HG03196 (cell line): Measurements from ENCODE around the gene PAPPA.

Experiments used
- ATAC-seq: cut with Tn5 transposase; IDR thresholded peaks from one replicate; pipeline ENCODE4 v1.9.1; 2021; ENCODE audit not compliant: unreplicated experiment

Gene PAPPA

GRCh38 chr9:116409129-116409528 is 255.5 kb downstream of the PAPPA start:
- ATAC-seq, result no peak

- ATAC-seq, result no peak
Measured at GRCh38 chr9:116409638-116410037, 256.0 kb downstream of the PAPPA start.

GRCh38 chr9:116411506-116411905 is 257.9 kb downstream of the PAPPA start:
- ATAC-seq, result no peak

- ATAC-seq, result no peak
Measured at GRCh38 chr9:116414374-116414773, 260.8 kb downstream of the PAPPA start.

- ATAC-seq, result no peak
Measured at GRCh38 chr9:116416421-116416820, 262.8 kb downstream of the PAPPA start.

GRCh38 chr9:116417464-116417863 is 263.9 kb downstream of the PAPPA start:
- no peak for ATAC-seq

GRCh38 chr9:116419181-116419580 is 265.6 kb downstream of the PAPPA start:
- ATAC-seq, result no peak

- no peak for ATAC-seq
Measured at GRCh38 chr9:116420993-116421538, 267.5 kb downstream of the PAPPA start.

- no peak for ATAC-seq
Measured at GRCh38 chr9:116422119-116422979, 268.8 kb downstream of the PAPPA start.

GRCh38 chr9:116423149-116423548 is 269.6 kb downstream of the PAPPA start:
- no peak for ATAC-seq

- no peak for ATAC-seq
Measured at GRCh38 chr9:116425244-116425643, 271.7 kb downstream of the PAPPA start.

- no peak for ATAC-seq
Measured at GRCh38 chr9:116430849-116431248, 277.3 kb downstream of the PAPPA start.

GRCh38 chr9:116432051-116432450 is 278.5 kb downstream of the PAPPA start:
- ATAC-seq, result no peak

GRCh38 chr9:116434314-116434713 is 280.7 kb downstream of the PAPPA start:
- ATAC-seq, result no peak

- no peak for ATAC-seq
Measured at GRCh38 chr9:116435706-116436105, 282.1 kb downstream of the PAPPA start.

GRCh38 chr9:116436121-116436520 is 282.5 kb downstream of the PAPPA start:
- no peak for ATAC-seq

- ATAC-seq, result no peak
Measured at GRCh38 chr9:116437411-116438370, 284.1 kb downstream of the PAPPA start.

GRCh38 chr9:116442528-116442927 is 288.9 kb downstream of the PAPPA start:
- ATAC-seq, result no peak

- ATAC-seq, result no peak
Measured at GRCh38 chr9:116447934-116448333, 294.3 kb downstream of the PAPPA start.

- no peak for ATAC-seq
Measured at GRCh38 chr9:116448431-116448830, 294.8 kb downstream of the PAPPA start.

GRCh38 chr9:116449949-116450348 is 296.4 kb downstream of the PAPPA start:
- ATAC-seq, result no peak
